Measurements from ENCODE around the gene PARD6G. TPM values are rescaled to one million over a fixed set of nuclear protein-coding genes. Genes with fewer than 3 reads are reported as not detected.

Gene PARD6G
- total and polyA plus RNA-seq, 2 donors (not counting 1 experiment from before 2014, with no cell fraction given) = 1.0 to 2.1 TPM

DNA sequence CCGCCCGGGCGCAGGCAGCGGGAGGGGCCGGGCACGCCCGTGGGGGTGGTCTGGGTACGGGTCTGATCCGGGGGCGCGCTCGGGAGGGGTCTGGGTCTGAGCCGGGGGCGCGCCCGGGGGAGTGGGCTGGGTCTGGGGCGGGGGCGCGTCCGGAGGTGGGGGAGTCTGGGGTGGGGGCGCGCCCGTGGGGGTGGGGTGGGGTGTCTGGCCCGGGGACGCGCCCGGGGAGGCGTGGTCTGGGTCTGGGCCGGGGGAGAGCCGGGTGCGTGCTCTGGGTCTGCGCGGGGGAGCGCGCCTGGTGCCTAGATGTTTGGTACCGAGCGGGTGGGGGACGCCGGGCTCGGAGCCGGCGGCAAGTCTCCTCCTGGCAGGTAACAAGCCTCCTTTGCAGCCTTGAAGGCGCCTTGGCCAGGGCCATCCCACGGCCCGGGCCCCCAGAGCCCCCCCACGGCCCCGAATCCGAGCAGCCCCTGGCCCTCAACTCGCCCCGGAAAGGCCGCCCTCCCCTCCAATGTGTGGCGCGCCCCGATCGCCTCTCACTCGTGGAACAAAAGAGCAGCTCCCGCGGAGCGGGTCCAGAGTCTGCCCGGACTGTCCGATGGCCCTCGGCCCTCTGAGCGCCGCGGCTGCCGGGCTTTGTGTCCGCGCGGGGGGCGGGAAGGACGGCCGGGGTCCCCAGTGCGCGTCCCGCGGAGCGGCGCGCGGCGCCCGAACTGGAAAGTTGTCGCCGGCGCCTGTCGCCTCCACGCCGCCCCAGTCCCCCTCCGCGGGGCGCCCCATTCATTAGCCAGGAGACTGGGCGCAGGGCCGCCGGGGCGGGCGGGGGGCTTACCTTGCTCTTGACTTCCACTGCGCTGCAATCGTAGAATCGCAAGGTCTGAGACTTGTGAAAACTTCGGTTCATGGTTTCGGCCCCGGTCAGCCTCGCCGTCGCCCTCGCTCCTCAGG, 595 bp downstream of the PARD6G start:
- TF ChIP-seq EZH2 (IDR thresholded peaks at IDR 0.05; ENCODE audit: low read length, missing control alignments) = no peak
- no peak for TF ChIP-seq CTCF (conservative IDR thresholded peaks at IDR 0.05 in 1 of 2, IDR thresholded peaks at IDR 0.05 in 1 of 2; ENCODE audit: low read depth in 1 of 2, low read length in 2 of 2)
- Histone ChIP-seq H4K20me1 (ENCODE audit: control insufficient read depth, extremely low read depth, insufficient read depth, low read length) (no peaks in the 10 kb centered on the region), H3K27ac (ENCODE audit: insufficient read depth, low read length) (no peak overlapping the region), H3K9me3 (ENCODE audit: control insufficient read depth, insufficient read depth, low read depth, low read length) (no peaks in the 10 kb centered on the region), H3K4me1 (ENCODE audit: control insufficient read depth, extremely low read depth, insufficient read depth, low read length) (no peaks in the 10 kb centered on the region), H3K36me3 (ENCODE audit: control insufficient read depth, insufficient read depth, low read length) (no peaks in the 10 kb centered on the region), H3K27me3 (ENCODE audit: control insufficient read depth, insufficient read depth, low read length) (peaks cover 14% of the 10 kb centered on the region), H3K79me2 (ENCODE audit: control insufficient read depth, insufficient read depth, low read length) (no peaks in the 10 kb centered on the region), H3K4me3 (replicated peaks in 1 of 4; ENCODE audit: control extremely low read depth in 1 of 4, insufficient read depth in 1 of 4, low read depth in 3 of 4, low read length in 4 of 4) (peak overlapping the region; percentile 52 to 64 (median 54)), H2AFZ (ENCODE audit: low read length) (peak overlapping the region; percentile 23), H3K4me2 (ENCODE audit: extremely low read depth, insufficient read depth, low read length) (peak overlapping the region; percentile 75), H3K9ac (ENCODE audit: insufficient read depth, low read length) (peak overlapping the region; percentile 37)
- peak; percentile 12 to 26 for DNase-seq (ENCODE audit: low read depth in 2 of 2)

DNA sequence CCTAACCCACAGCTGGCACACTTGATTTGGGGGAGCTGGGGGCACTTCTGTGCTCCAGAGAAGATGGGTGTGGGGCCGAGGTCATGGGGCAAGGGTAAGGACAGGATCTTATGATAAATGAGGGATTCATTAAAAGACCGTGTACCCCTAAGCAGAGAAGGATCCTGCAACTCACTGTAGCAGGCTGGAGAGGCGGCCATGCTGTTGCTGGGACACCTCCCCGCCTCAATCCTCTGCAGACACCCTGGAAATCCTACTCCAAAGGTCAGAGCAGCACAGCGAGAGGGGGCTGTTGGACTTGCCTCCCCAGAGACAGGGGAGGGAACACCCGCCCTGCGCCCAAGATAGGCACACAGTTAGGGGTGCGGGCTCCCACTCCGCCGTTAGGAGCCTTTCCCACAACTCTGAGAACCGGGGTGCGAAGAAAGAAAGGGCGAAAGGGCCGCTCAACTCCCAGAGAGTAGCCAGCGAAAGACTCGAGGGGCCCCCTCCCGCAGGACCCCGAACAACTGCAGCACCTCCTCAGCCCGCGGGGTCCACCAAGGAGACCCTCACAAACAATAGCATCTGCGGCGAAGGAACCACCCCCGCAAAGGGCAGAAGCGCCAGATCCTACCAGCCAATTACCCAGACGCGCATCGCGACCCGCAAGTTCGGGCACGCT, 1.4 kb downstream of the PARD6G start:
- Histone ChIP-seq H3K4me2 (ENCODE audit: extremely low read depth, insufficient read depth, low read length) (no peak overlapping the region), H3K4me3 (replicated peaks in 1 of 4; ENCODE audit: control extremely low read depth in 1 of 4, insufficient read depth in 1 of 4, low read depth in 3 of 4, low read length in 4 of 4) (peak overlapping the region in 2 of 4 experiments; percentile 44 to 45), H4K20me1 (ENCODE audit: control insufficient read depth, extremely low read depth, insufficient read depth, low read length) (no peaks in the 10 kb centered on the region), H3K36me3 (ENCODE audit: control insufficient read depth, insufficient read depth, low read length) (no peaks in the 10 kb centered on the region), H3K4me1 (ENCODE audit: control insufficient read depth, extremely low read depth, insufficient read depth, low read length) (no peaks in the 10 kb centered on the region), H2AFZ (ENCODE audit: low read length) (no peak overlapping the region), H3K9ac (ENCODE audit: insufficient read depth, low read length) (no peak overlapping the region), H3K27me3 (ENCODE audit: control insufficient read depth, insufficient read depth, low read length) (peaks cover 14% of the 10 kb centered on the region), H3K9me3 (ENCODE audit: control insufficient read depth, insufficient read depth, low read depth, low read length) (no peaks in the 10 kb centered on the region), H3K27ac (ENCODE audit: insufficient read depth, low read length) (no peak overlapping the region), H3K79me2 (ENCODE audit: control insufficient read depth, insufficient read depth, low read length) (no peaks in the 10 kb centered on the region)
- no peak for DNase-seq (ENCODE audit: low read depth in 2 of 2)
- TF ChIP-seq CTCF (conservative IDR thresholded peaks at IDR 0.05 in 1 of 2, IDR thresholded peaks at IDR 0.05 in 1 of 2; ENCODE audit: low read depth in 1 of 2, low read length in 2 of 2) (no peak), EZH2 (IDR thresholded peaks at IDR 0.05; ENCODE audit: low read length, missing control alignments) (peak; percentile 79)

All from fibroblast of lung (primary cell).